Stomach (tissue), 9 donors: ENCODE measurements around the gene MICAL2. TPM values are rescaled to one million over a fixed set of nuclear protein-coding genes. Genes with fewer than 3 reads are reported as not detected.

Experiments used
- DNase-seq, 2 donors: peaks; one replicate each; pipeline versions ENCODE4 v3.0.0 to v3.0.0-alpha.2; 2013 to 2019
- H3K27ac ChIP-seq, 5 donors: fragments of 200-600 bp in 4 of 5; sonication (generic) in 4 of 5; one replicate each; pipeline ENCODE4 v1.5.1; 2013 to 2019; ENCODE audit warnings: mild to moderate bottlenecking in 1 of 5, moderate library complexity in 1 of 5
- H3K27me3 ChIP-seq, 3 donors: fragments of 200-600 bp; sonication (generic); one replicate each; pipeline ENCODE4 v1.5.1; 2017 to 2019; ENCODE audit warnings: mixed run types in 1 of 3
- H3K36me3 ChIP-seq, 4 donors: fragments of 200-600 bp; sonication (generic); 1 replicate in 3 of 4; 2 replicates in 1 of 4; pipeline ENCODE4 v1.5.1; 2016 to 2019
- H3K4me1 ChIP-seq, 4 donors: fragments of 200-600 bp; sonication (generic); one replicate each; pipeline ENCODE4 v1.5.1; 2016 to 2019
- H3K4me3 ChIP-seq, 4 donors: fragments of 200-600 bp; sonication (generic) in 3 of 4; one replicate each; pipeline ENCODE4 v1.5.1; 2016 to 2019; ENCODE audit warnings: mild to moderate bottlenecking in 1 of 4
- H3K9me3 ChIP-seq, 4 donors: fragments of 200-600 bp; sonication (generic); one replicate each; pipeline ENCODE4 v1.5.1; 2016 to 2019
- EP300 ChIP-seq: sonication (generic); formaldehyde crosslinking; IDR thresholded peaks from one replicate; pipeline ENCODE4 v1.6.1; 2017; ENCODE audit warnings: antibody characterized with exemption
- POLR2A ChIP-seq, 4 donors: fragments of 450-650 bp; IDR thresholded peaks; one replicate each; pipeline ENCODE4 v1.6.1; 2016; ENCODE audit warnings: antibody characterized with exemption in 4 of 4, control low read depth in 2 of 4, mild to moderate bottlenecking in 1 of 4, moderate library complexity in 1 of 4
- POLR2AphosphoS5 ChIP-seq, 3 donors: sonication (generic); formaldehyde crosslinking; IDR thresholded peaks; one replicate each; pipeline ENCODE4 v1.6.1; 2016; ENCODE audit warnings: antibody characterized with exemption in 3 of 3
- WGBS, 5 donors: extraction: QIAGEN DNeasy Blood & Tissue Kit in 3 of 5; methylation state at CpG; one replicate each; pipeline versions ENCODE4 v1.1.5 to v1.1.7; 2013 to 2018; 5-methylcytosine and 5-hydroxymethylcytosine counted together
- intact Hi-C: fragments of 100-400 bp; cut with DNase I; formaldehyde crosslinking; loops from one replicate; pipeline ENCODE4 v1.15.1; 2023; ENCODE audit warnings: low total_unique reads
- polyA plus RNA-seq, 3 donors: library from polyadenylated mRNA; stranded (reverse); fragments of 200-250 nt; gene quantifications; one replicate each; pipeline ENCODE4 v1.2.3, GENCODE V29; 2013
- total RNA-seq, 5 donors: library from RNA; depleted of rRNA; stranded (reverse); fragments of >200 nt; gene quantifications; one replicate each; pipeline versions ENCODE4 v1.1.0 to v1.2.3, GENCODE V29; 2014 to 2016
- TF ChIP-seq, protein P1 (sequence below), 7 experiments: fragments of 450-650 bp in 4 of 7; fragments of 200-600 bp in 3 of 7; sonication (generic) in 3 of 7; IDR thresholded peaks; one replicate each; pipeline ENCODE4 v1.5.1; 2016 to 2019; ENCODE audit warnings: antibody characterized with exemption in 7 of 7, control low read depth in 2 of 7, mild to moderate bottlenecking in 1 of 7
- donor health status: healthy with polysubstance abuse.
- donor health status: Bipolar disorder and iron deficiency.
- donor health status: healthy.

The MICAL2 gene
- total and polyA plus RNA-seq, 8 donors = 11.2 to 165 (median 83.3) TPM

DNA sequence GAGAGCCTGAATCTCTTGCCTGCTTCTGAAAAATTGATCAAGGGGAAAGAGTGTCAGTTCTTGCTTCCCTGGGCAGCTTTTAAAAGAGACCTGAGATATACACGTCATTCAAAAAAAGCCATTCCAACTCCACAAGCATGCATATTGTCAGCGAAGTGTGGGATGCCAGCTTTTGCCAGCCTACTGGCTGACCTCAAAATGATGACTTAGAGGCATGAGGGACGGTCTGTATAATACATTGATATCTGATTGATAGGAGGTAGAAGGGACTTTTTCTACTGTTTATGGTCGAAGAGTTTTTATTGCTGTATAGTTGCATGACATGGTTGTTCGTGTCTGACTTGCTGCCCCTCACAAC, 126.3 kb downstream of the MICAL2 start:
- H3K27me3 ChIP-seq = no peaks in the 10 kb centered on the region
- TF ChIP-seq EP300 = no peak
- no peak for TF ChIP-seq POLR2A (IDR thresholded peaks at IDR 0.05)
- TF ChIP-seq, protein P1, sequence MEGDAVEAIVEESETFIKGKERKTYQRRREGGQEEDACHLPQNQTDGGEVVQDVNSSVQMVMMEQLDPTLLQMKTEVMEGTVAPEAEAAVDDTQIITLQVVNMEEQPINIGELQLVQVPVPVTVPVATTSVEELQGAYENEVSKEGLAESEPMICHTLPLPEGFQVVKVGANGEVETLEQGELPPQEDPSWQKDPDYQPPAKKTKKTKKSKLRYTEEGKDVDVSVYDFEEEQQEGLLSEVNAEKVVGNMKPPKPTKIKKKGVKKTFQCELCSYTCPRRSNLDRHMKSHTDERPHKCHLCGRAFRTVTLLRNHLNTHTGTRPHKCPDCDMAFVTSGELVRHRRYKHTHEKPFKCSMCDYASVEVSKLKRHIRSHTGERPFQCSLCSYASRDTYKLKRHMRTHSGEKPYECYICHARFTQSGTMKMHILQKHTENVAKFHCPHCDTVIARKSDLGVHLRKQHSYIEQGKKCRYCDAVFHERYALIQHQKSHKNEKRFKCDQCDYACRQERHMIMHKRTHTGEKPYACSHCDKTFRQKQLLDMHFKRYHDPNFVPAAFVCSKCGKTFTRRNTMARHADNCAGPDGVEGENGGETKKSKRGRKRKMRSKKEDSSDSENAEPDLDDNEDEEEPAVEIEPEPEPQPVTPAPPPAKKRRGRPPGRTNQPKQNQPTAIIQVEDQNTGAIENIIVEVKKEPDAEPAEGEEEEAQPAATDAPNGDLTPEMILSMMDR (IDR thresholded peaks at IDR 0.05) = peak in 1 of 7 experiments; percentile 5
- no peak for TF ChIP-seq POLR2AphosphoS5 (IDR thresholded peaks at IDR 0.05)
- H3K4me3 ChIP-seq = no peak overlapping the region
- 63 to 68% (median 66%) methylated on average over 5 of the region's 5 CpGs for WGBS, 5 donors
- intact Hi-C loops = no loop called here
- peaks cover 10 to 51% (median 25%) of the 10 kb centered on the region in 4 donors for H3K36me3 ChIP-seq
- H3K9me3 ChIP-seq = no peaks in the 10 kb centered on the region
- peak overlapping the region in 4 of 5 donors; percentile 79 to 91 (median 82) for H3K27ac ChIP-seq
- DNase-seq = no peak
- peaks cover 57 to 100% (median 87%) of the 10 kb centered on the region in 4 donors for H3K4me1 ChIP-seq

DNA sequence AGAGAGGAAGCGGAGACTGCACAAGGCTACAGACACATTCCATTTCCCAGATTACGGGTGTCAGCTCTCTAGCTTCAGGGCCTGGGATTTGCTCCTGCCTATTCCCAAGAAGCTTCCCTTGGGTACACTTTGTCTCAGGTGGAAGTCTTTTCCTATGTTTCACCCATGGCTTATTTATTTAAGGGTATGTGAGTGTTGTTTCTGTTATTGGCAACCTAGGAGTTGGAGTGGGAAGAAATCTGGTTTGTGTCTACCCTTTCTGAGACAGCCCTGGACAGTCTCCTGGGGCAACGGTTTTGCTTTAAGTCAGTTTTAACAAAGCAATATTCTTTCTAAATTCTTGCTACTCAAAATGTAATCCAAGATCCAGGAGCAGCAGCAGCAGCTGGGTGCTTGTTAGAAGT, 127.0 kb downstream of the MICAL2 start:
- intact Hi-C loops = no loop called here
- H3K27me3 ChIP-seq = no peaks in the 10 kb centered on the region
- peak in 1 of 2 donors; percentile 69 for DNase-seq
- WGBS, 5 donors = 59 to 86% (median 79%) methylated on average over 3 of the region's 3 CpGs
- H3K36me3 ChIP-seq = peaks cover 8 to 51% (median 25%) of the 10 kb centered on the region in 4 donors
- TF ChIP-seq, protein P1 (IDR thresholded peaks at IDR 0.05) = no peak
- TF ChIP-seq POLR2AphosphoS5 (IDR thresholded peaks at IDR 0.05) = peak in 2 of 3 donors; percentile 40 to 80
- no peak for TF ChIP-seq POLR2A (IDR thresholded peaks at IDR 0.05)
- TF ChIP-seq EP300 = peak; percentile 82
- no peak overlapping the region for H3K4me3 ChIP-seq
- peaks cover 56 to 100% (median 89%) of the 10 kb centered on the region in 4 donors for H3K4me1 ChIP-seq
- peak overlapping the region in 4 of 5 donors; percentile 79 to 91 (median 82) for H3K27ac ChIP-seq
- no peaks in the 10 kb centered on the region for H3K9me3 ChIP-seq

DNA sequence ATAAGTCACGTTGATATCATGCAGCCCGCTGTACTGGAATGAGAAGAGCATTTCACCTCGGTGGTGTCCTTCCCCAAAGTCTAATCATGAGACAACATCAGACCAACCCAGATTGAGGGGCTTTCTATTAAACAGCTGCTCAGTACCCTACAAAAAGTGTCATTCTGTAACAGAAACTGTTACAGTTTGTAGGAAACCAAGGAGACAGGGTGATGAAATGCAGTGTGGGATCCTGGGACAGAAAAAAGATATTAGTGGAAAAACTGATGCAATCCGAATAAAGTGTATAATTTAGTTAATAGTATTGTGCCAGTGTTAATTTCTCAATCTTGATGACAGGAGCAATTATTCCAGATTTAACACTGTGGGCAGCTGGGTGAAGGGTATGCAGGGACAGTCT, 128.0 kb downstream of the MICAL2 start:
- H3K36me3 ChIP-seq = peaks cover 8 to 60% (median 29%) of the 10 kb centered on the region in 4 donors
- H3K4me1 ChIP-seq = peaks cover 47 to 100% (median 85%) of the 10 kb centered on the region in 4 donors
- TF ChIP-seq EP300 (no peak), POLR2AphosphoS5 (IDR thresholded peaks at IDR 0.05) (no peak), POLR2A (IDR thresholded peaks at IDR 0.05) (no peak)
- TF ChIP-seq, protein P1 (IDR thresholded peaks at IDR 0.05) = no peak
- no peak overlapping the region for H3K4me3 ChIP-seq
- H3K9me3 ChIP-seq = no peaks in the 10 kb centered on the region
- H3K27me3 ChIP-seq = no peaks in the 10 kb centered on the region
- intact Hi-C loops = no loop called here
- WGBS, 5 donors = 86 to 93% (median 87%) methylated on average over 4 of the region's 4 CpGs
- no peak for DNase-seq
- H3K27ac ChIP-seq = peak overlapping the region in 4 of 5 donors; percentile 79 to 91 (median 82)

DNA sequence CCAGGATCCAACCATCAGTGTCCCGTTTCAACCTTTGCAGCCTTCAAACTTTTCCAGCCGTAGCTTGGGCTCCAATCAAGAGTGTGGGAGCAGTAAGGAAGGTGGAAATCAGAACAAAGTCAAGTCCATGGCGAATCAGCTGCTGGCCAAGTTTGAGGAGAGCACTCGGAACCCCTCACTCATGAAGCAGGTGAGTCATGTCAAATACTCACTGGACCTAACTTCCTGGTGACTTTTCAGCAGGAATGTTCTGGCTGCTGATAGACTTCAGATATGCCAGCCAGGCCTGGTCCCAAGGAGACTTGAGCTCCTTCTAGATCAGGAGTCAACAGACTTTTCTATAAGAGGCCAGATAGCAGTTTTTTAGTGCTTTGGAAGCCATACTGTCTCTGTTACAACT, 129.0 kb downstream of the MICAL2 start:
- peak; percentile 44 to 52 for DNase-seq
- Histone ChIP-seq H3K4me1 (peaks cover 42 to 100% (median 82%) of the 10 kb centered on the region in 4 donors), H3K27me3 (no peaks in the 10 kb centered on the region), H3K4me3 (no peak overlapping the region), H3K27ac (peak overlapping the region; percentile 74 to 91 (median 81)), H3K9me3 (no peaks in the 10 kb centered on the region), H3K36me3 (peaks cover 8 to 69% (median 30%) of the 10 kb centered on the region in 4 donors)
- TF ChIP-seq, protein P1 (IDR thresholded peaks at IDR 0.05) = no peak
- TF ChIP-seq POLR2A (IDR thresholded peaks at IDR 0.05) (no peak), POLR2AphosphoS5 (IDR thresholded peaks at IDR 0.05) (peak in 1 of 3 donors; percentile 61), EP300 (no peak)
- 67 to 83% (median 72%) methylated on average over 4 of the region's 4 CpGs for WGBS, 5 donors
- intact Hi-C loops = no loop called here
